GM12878 (cell line): ENCODE measurements around the gene RALGAPA1. TPM values are rescaled to one million over a fixed set of nuclear protein-coding genes. Genes with fewer than 3 reads are reported as not detected.

Experiments used
- ATAC-seq: fragments of 200-7000 bp; cut with Tn5 transposase; 3 replicates; pipeline ENCODE4 v1.9.1; 2020; ENCODE audit warnings: mild to moderate bottlenecking, moderate library complexity
- BruUV-seq: library from RNA; stranded (reverse); fragments of 400-500 nt; replicated peaks from 2 replicates; lab custom pipeline; 2021; lab: Mats Ljungman, UMichigan
- CTCF ChIA-PET: fragments of 300-600 bp; sonication (Branson Sonifier 250); formaldehyde crosslinking; extraction: SDS; loops from one replicate; lab custom pipeline; 2021; ENCODE audit warnings: inconsistent platforms; lab: Yijun Ruan, JAX
- POLR2A ChIA-PET: fragments of 350-600 bp; formaldehyde crosslinking; extraction: SDS; loops from one replicate; lab custom pipeline; 2021; ENCODE audit warnings: inconsistent platforms; lab: Charles Lee
- RAD21 ChIA-PET: fragments of 300-600 bp; sonication (Branson Sonifier 250); formaldehyde crosslinking; loops from one replicate; lab custom pipeline; 2023; ENCODE audit warnings: antibody characterized with exemption; ENCODE audit not compliant: unreplicated experiment; lab: Charles Lee
- SMC1A ChIA-PET: fragments of 300-600 bp; sonication (Branson Sonifier 250); formaldehyde crosslinking; loops from one replicate; lab custom pipeline; 2023; ENCODE audit not compliant: unreplicated experiment, uncharacterized antibody; lab: Charles Lee
- DNase-seq: peaks from one replicate; pipeline ENCODE4 v3.0.0-alpha.2; 2011; ENCODE audit warnings: low read depth, low spot score
- FAIRE-seq: peaks from 3 replicates; lab custom pipeline; 2011; peaks lifted over from hg19 to GRCh38; lab: Jason Lieb, UNC
- H2AFZ ChIP-seq: 2 replicates; pipeline ENCODE4 v1.6.0; 2011; ENCODE audit warnings: low read depth, low read length, control low read depth; ENCODE audit not compliant: control insufficient read depth
- H3K27ac ChIP-seq: 2 replicates; pipeline ENCODE4 v1.5.1; 2011; ENCODE audit warnings: control low read depth; ENCODE audit not compliant: control insufficient read depth, insufficient read depth
- H3K27me3 ChIP-seq, 2 experiments: replicated peaks in 1 of 2; 2 replicates each; pipeline versions ENCODE4 v1.6.0 to v1.6.1; 2011; ENCODE audit warnings: low read length in 1 of 2; ENCODE audit not compliant: control insufficient read depth in 2 of 2, insufficient read depth in 2 of 2
- H3K36me3 ChIP-seq, 2 experiments: 2 replicates each; pipeline ENCODE4 v1.5.1; 2011; ENCODE audit warnings: low read length in 1 of 2; ENCODE audit not compliant: control insufficient read depth in 2 of 2, insufficient read depth in 2 of 2
- H3K4me1 ChIP-seq: 2 replicates; pipeline ENCODE4 v1.6.1; 2011; ENCODE audit warnings: mild to moderate bottlenecking, low read length, moderate library complexity, mixed read lengths; ENCODE audit not compliant: control insufficient read depth, insufficient read depth
- H3K4me2 ChIP-seq: 2 replicates; pipeline ENCODE4 v1.6.0; 2011; ENCODE audit warnings: control low read depth; ENCODE audit not compliant: control insufficient read depth, insufficient read depth
- H3K4me3 ChIP-seq: fragments of 200-600 bp; sonication (generic); 2 replicates; pipeline ENCODE4 v1.5.1; 2016
- H3K79me2 ChIP-seq: 2 replicates; pipeline ENCODE4 v1.6.0; 2011; ENCODE audit warnings: low read length; ENCODE audit not compliant: control insufficient read depth, insufficient read depth
- H3K9ac ChIP-seq: 2 replicates; pipeline ENCODE4 v1.8.0; 2011; ENCODE audit warnings: low read length, control low read depth, mixed read lengths; ENCODE audit not compliant: control insufficient read depth, insufficient read depth
- H3K9me3 ChIP-seq: replicated peaks from 3 replicates; pipeline ENCODE4 v1.5.1; 2011; ENCODE audit warnings: mild to moderate bottlenecking, low read length; ENCODE audit not compliant: control insufficient read depth, insufficient read depth
- H4K20me1 ChIP-seq: 2 replicates; pipeline ENCODE4 v1.6.0; 2011; ENCODE audit not compliant: control insufficient read depth, insufficient read depth
- BCLAF1 ChIP-seq: fragments of 450-650 bp; IDR thresholded peaks from 2 replicates; pipeline ENCODE4 v1.6.1; 2017; ENCODE audit warnings: antibody characterized with exemption, mild to moderate bottlenecking, moderate library complexity
- CBX3 ChIP-seq: fragments of 200-600 bp; sonication (generic); IDR thresholded peaks from 2 replicates; pipeline ENCODE4 v1.6.1; 2016; ENCODE audit warnings: low read depth, borderline replicate concordance
- CREB1 ChIP-seq: IDR thresholded peaks from 2 replicates; pipeline ENCODE4 v1.6.1; 2012; ENCODE audit warnings: low read depth, mild to moderate bottlenecking, inconsistent platforms
- DPF2 ChIP-seq: fragments of 450-650 bp; IDR thresholded peaks from 2 replicates; pipeline ENCODE4 v1.6.1; 2017; ENCODE audit warnings: mild to moderate bottlenecking
- ETV6 ChIP-seq, 2 experiments: fragments of 450-650 bp in 1 of 2; IDR thresholded peaks in 1 of 2; conservative IDR thresholded peaks in 1 of 2; 2 replicates each; pipeline ENCODE4 v1.6.1; 2014; ENCODE audit warnings: antibody characterized with exemption in 1 of 2, borderline replicate concordance in 1 of 2, low read depth in 1 of 2, mild to moderate bottlenecking in 1 of 2, moderate library complexity in 1 of 2
- IKZF1 ChIP-seq: fragments of 450-650 bp; conservative IDR thresholded peaks from 2 replicates; pipeline ENCODE4 v1.6.1; 2017; ENCODE audit warnings: antibody characterized with exemption, mild to moderate bottlenecking
- LARP7 ChIP-seq: fragments of 450-650 bp; IDR thresholded peaks from 2 replicates; pipeline ENCODE4 v1.6.1; 2017; ENCODE audit warnings: mild to moderate bottlenecking
- NBN ChIP-seq: fragments of 450-650 bp; IDR thresholded peaks from 2 replicates; pipeline ENCODE4 v1.6.1; 2016
- RBBP5 ChIP-seq: fragments of 200-600 bp; sonication (generic); conservative IDR thresholded peaks from 2 replicates; pipeline ENCODE4 v1.6.1; 2016
- ZBTB4 ChIP-seq: fragments of 450-650 bp; formaldehyde crosslinking; IDR thresholded peaks from 2 replicates; pipeline ENCODE4 v1.4.0; 2022; ENCODE audit warnings: mild to moderate bottlenecking, moderate library complexity
- WGBS: methylation state at CpG from one replicate; pipeline ENCODE4 v1.1.6; 2016; ENCODE audit warnings: low lambda C conversion rate; ENCODE audit not compliant: insufficient replicate concordance, insufficient coverage; ENCODE audit errors: missing lambda C conversion rate; 5-methylcytosine and 5-hydroxymethylcytosine counted together
- in situ Hi-C: fragments of 300-500 bp; cut with MboI; formaldehyde crosslinking; loops from 9 replicates; pipeline ENCODE4 v1.14.3; 2018; ENCODE audit warnings: mixed read lengths
- intact Hi-C: fragments of 100-400 bp; cut with micrococcal nuclease; formaldehyde crosslinking; loops from one replicate; pipeline ENCODE4 v1.14.2; 2022; ENCODE audit not compliant: unreplicated experiment
- polyA plus RNA-seq, 11 experiments: library from polyadenylated mRNA; depleted of rRNA in 4 of 11; unstranded in 6 of 11; stranded (reverse) in 5 of 11; fragments of >200 nt; fragmentation: Nextera tagmentation in 4 of 11; fragmentation: Illumina TruSeq in 1 of 11; extraction: Ambion mirVana in 4 of 11; extraction: Trizol in 1 of 11; gene quantifications; 1 replicate in 1 of 11; 2 replicates in 10 of 11; pipeline versions ENCODE4 v1.2.1 to v1.2.3, GENCODE V29; 2011 to 2016; ENCODE audit warnings: inconsistent platforms in 2 of 11, missing spikeins in 2 of 11, low read depth in 1 of 11
- total RNA-seq, 4 experiments: library from RNA; depleted of rRNA in 3 of 4; stranded (reverse); fragments of >200 nt in 3 of 4; fragmentation: Illumina TruSeq in 1 of 4; extraction: Trizol in 1 of 4; gene quantifications; 2 replicates each; pipeline versions ENCODE4 v1.2.1 to v1.2.3, GENCODE V29; 2013 to 2021
- TF ChIP-seq, protein P1 (sequence below): fragments of 450-650 bp; IDR thresholded peaks from 2 replicates; pipeline ENCODE4 v1.6.1; 2016; ENCODE audit warnings: mild to moderate bottlenecking
- TF ChIP-seq, protein P2 (sequence below), 3 experiments: IDR thresholded peaks in 2 of 3; conservative IDR thresholded peaks in 1 of 3; 2 replicates each; pipeline ENCODE4 v1.5.1; 2011; ENCODE audit warnings: low read depth in 3 of 3, low read length in 3 of 3, mild to moderate bottlenecking in 3 of 3, control low read depth in 2 of 3, moderate library complexity in 2 of 3, inconsistent platforms in 1 of 3, mixed read lengths in 1 of 3; ENCODE audit not compliant: control insufficient read depth in 2 of 3, insufficient read depth in 1 of 3; ENCODE audit errors: extremely low read depth in 1 of 3

RALGAPA1 gene
- total and polyA plus RNA-seq, 10 of the 15 experiments (the other 5 are each of a cell fraction or from before 2014, with no cell fraction given) = 5.6 to 26.7 (median 14.7) TPM

DNA sequence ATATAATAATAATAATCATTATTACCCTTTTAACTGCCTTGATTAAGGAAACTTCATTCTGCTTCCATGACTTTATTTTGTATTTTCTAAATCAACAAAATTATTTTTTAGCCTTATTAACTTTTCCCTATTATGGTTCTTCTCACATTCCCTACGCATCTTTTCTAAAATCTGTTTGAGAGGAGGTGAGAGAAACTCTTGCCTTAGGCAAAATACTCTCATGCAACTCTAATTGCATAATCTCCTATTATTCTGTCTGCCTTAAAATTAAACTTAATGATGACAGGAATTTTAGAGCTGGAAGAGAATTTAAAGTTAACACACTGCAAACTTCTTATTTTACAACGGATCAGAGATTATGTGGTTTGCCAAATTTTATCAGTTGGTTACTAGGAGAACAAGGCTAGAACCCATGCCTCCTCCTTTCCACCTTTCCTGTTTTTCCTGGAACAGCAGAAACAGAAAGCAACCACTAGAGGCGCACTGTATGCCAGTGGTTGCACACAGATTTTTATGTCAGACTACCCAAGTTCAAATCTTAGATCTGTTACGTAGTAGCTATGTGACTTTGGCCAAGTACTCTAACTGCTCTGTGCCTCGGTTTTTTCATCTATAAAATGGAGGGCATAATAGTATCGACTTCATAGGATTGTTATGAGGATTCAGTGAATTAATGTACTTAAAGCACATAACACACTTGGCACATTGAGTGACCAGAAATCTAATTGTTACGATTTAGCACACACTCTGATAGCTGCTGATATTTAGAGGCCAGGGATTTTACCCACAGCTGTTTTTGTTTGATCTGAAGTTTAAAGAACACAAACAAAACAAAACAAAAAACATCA is 12.7 kb upstream of the RALGAPA1 start:
- ATAC-seq = no peak
- Histone ChIP-seq H3K4me3 (no peak overlapping the region), H3K9me3 (no peaks in the 10 kb centered on the region), H3K36me3 (no peaks in the 10 kb centered on the region), H3K9ac (no peak overlapping the region), H3K27me3 (no peaks in the 10 kb centered on the region), H3K4me2 (no peak overlapping the region), H2AFZ (no peak overlapping the region), H3K27ac (no peak overlapping the region), H4K20me1 (no peaks in the 10 kb centered on the region), H3K4me1 (no peaks in the 10 kb centered on the region), H3K79me2 (peaks cover under 1% of the 10 kb centered on the region)
- ChIA-PET RAD21 (interaction anchor here (1.1 kb wide), 1 partner anchor 13 kb away, joined by 3 read pairs; no protein-coding TSS in a partner anchor), CTCF (interaction anchor here (0.6 to 2.9 kb wide), 16 partner anchors 7 to 677 kb away, joined by 3 to 22 read pairs (median 4); partner anchors contain the start of gene RALGAPA1), SMC1A (interaction anchor here (1.0 to 1.7 kb wide), 3 partner anchors 12 to 39 kb away, joined by 4 read pairs; no protein-coding TSS in a partner anchor), POLR2A (no interaction called here)
- FAIRE-seq = no peak
- in situ Hi-C loops (no loop called here), intact Hi-C loops (no loop called here)
- no peak for DNase-seq
- BruUV-seq = no TSS peak
- whole genome bisulfite sequencing = 33% methylated on average over 7 of the region's 7 CpGs
- TF ChIP-seq CREB1 (peak; percentile 12; the same call in 1 of the 2 replicates), ETV6 (conservative IDR thresholded peaks at IDR 0.05 in 1 of 2, IDR thresholded peaks at IDR 0.05 in 1 of 2; ENCODE audit: borderline replicate concordance in 1 of 2, low read depth in 1 of 2) (no peak), NBN (no peak), LARP7 (no peak), CBX3 (no peak), BCLAF1 (no peak), RBBP5 (no peak), IKZF1 (peak; percentile 44; the same call in 1 of the 2 replicates), ZBTB4 (no peak), DPF2 (no peak)
- TF ChIP-seq, protein P1, sequence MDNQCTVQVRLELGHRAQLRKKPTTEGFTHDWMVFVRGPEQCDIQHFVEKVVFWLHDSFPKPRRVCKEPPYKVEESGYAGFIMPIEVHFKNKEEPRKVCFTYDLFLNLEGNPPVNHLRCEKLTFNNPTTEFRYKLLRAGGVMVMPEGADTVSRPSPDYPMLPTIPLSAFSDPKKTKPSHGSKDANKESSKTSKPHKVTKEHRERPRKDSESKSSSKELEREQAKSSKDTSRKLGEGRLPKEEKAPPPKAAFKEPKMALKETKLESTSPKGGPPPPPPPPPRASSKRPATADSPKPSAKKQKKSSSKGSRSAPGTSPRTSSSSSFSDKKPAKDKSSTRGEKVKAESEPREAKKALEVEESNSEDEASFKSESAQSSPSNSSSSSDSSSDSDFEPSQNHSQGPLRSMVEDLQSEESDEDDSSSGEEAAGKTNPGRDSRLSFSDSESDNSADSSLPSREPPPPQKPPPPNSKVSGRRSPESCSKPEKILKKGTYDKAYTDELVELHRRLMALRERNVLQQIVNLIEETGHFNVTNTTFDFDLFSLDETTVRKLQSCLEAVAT = no peak
- TF ChIP-seq, protein P2, sequence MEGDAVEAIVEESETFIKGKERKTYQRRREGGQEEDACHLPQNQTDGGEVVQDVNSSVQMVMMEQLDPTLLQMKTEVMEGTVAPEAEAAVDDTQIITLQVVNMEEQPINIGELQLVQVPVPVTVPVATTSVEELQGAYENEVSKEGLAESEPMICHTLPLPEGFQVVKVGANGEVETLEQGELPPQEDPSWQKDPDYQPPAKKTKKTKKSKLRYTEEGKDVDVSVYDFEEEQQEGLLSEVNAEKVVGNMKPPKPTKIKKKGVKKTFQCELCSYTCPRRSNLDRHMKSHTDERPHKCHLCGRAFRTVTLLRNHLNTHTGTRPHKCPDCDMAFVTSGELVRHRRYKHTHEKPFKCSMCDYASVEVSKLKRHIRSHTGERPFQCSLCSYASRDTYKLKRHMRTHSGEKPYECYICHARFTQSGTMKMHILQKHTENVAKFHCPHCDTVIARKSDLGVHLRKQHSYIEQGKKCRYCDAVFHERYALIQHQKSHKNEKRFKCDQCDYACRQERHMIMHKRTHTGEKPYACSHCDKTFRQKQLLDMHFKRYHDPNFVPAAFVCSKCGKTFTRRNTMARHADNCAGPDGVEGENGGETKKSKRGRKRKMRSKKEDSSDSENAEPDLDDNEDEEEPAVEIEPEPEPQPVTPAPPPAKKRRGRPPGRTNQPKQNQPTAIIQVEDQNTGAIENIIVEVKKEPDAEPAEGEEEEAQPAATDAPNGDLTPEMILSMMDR (IDR thresholded peaks at IDR 0.05 in 2 of 3, conservative IDR thresholded peaks at IDR 0.05 in 1 of 3; ENCODE audit: control insufficient read depth in 2 of 3, extremely low read depth in 1 of 3, insufficient read depth in 1 of 3, low read depth in 3 of 3, low read length in 3 of 3) = peak; percentile 69 to 88 (median 85)
